Fibroblast of villous mesenchyme (primary cell): ENCODE measurements around the gene ARID3A. TPM values are rescaled to one million over a fixed set of nuclear protein-coding genes. Genes with fewer than 3 reads are reported as not detected.

Source experiments
- DNase-seq: peaks from one replicate; pipeline ENCODE4 v3.0.0-alpha.2; 2010; ENCODE audit warnings: low read depth
- H3K4me3 ChIP-seq: 2 replicates; pipeline ENCODE4 v1.5.1; 2011; ENCODE audit warnings: low read depth, mild to moderate bottlenecking, low read length
- total RNA-seq: library from RNA; depleted of rRNA; stranded (reverse); fragments of >200 nt; gene quantifications from 2 replicates; pipeline ENCODE4 v1.2.3, GENCODE V29; 2012
- TF ChIP-seq, protein P1 (sequence below): IDR thresholded peaks from 2 replicates; pipeline ENCODE4 v1.5.1; 2012; ENCODE audit warnings: low read depth, mild to moderate bottlenecking, low read length; ENCODE audit not compliant: insufficient read depth

The ARID3A gene
- total RNA-seq, 1 donor: 45.8 TPM

GRCh38 chr19:1001538-1002166 lies 75.8 kb downstream of the ARID3A start:
- H3K4me3 ChIP-seq: no peak overlapping the region
- TF ChIP-seq, protein P1, sequence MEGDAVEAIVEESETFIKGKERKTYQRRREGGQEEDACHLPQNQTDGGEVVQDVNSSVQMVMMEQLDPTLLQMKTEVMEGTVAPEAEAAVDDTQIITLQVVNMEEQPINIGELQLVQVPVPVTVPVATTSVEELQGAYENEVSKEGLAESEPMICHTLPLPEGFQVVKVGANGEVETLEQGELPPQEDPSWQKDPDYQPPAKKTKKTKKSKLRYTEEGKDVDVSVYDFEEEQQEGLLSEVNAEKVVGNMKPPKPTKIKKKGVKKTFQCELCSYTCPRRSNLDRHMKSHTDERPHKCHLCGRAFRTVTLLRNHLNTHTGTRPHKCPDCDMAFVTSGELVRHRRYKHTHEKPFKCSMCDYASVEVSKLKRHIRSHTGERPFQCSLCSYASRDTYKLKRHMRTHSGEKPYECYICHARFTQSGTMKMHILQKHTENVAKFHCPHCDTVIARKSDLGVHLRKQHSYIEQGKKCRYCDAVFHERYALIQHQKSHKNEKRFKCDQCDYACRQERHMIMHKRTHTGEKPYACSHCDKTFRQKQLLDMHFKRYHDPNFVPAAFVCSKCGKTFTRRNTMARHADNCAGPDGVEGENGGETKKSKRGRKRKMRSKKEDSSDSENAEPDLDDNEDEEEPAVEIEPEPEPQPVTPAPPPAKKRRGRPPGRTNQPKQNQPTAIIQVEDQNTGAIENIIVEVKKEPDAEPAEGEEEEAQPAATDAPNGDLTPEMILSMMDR: peak; percentile 77
- no peak for DNase-seq

GRCh38 chr19:1002600-1002999 lies 76.8 kb downstream of the ARID3A start:
- no peak for DNase-seq

DNA sequence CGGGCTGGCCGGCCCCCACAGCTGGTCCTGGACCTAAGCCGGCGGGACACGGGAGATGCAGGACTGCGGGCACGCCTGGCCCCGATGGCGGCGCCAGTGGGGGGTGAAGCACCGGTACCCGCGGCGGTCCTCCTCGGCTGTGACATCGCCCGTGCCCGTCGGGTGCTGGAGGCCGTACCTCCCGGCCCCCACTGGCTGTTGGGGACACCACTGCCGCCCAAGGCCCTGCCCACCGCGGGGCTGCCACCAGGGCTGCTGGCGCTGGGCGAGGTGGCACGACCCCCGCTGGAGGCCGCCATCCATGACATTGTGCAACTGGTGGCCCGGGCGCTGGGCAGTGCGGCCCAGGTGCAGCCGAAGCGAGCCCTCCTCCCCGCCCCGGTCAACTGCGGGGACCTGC lies 77.4 kb downstream of the ARID3A start:
- H3K4me3 ChIP-seq: no peak overlapping the region
- DNase-seq: no peak
- TF ChIP-seq, protein P1: no peak

More at GRCh38 chr19:1002600-1002999, 76.8 kb downstream of the ARID3A start:
- TF ChIP-seq, protein P1: no peak
- H3K4me3 ChIP-seq: no peak overlapping the region

- no peak overlapping the region for H3K4me3 ChIP-seq
- no peak for DNase-seq
- TF ChIP-seq, protein P1: no peak
These were observed 78.5 kb downstream of the ARID3A start for GRCh38 chr19:1004204-1004802.

DNA sequence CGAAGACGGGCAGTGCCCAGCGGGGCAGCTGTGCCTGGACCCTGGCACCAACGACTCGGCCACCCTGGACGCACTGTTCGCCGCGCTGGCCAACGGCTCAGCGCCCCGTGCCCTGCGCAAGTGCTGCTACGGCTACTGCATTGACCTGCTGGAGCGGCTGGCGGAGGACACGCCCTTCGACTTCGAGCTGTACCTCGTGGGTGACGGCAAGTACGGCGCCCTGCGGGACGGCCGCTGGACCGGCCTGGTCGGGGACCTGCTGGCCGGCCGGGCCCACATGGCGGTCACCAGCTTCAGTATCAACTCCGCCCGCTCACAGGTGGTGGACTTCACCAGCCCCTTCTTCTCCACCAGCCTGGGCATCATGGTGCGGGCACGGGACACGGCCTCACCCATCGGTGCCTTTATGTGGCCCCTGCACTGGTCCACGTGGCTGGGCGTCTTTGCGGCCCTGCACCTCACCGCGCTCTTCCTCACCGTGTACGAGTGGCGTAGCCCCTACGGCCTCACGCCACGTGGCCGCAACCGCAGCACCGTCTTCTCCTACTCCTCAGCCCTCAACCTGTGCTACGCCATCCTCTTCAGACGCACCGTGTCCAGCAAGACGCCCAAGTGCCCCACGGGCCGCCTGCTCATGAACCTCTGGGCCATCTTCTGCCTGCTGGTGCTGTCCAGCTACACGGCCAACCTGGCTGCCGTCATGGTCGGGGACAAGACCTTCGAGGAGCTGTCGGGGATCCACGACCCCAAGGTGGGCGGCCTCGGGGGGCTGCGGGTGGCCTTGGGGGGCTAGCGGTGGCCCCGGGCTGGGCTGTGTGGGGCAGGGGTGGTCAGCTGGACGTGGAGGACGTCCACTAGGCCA lies 79.2 kb downstream of the ARID3A start:
- H3K4me3 ChIP-seq: no peak overlapping the region
- DNase-seq: no peak
- TF ChIP-seq, protein P1: no peak

- no peak for DNase-seq
- TF ChIP-seq, protein P1: no peak
- no peak overlapping the region for H3K4me3 ChIP-seq
These were observed 81.0 kb downstream of the ARID3A start for GRCh38 chr19:1006711-1007398.
